Measurements from ENCODE around the gene SLC52A1. TPM values are rescaled to one million over a fixed set of nuclear protein-coding genes. Genes with fewer than 3 reads are reported as not detected.

The SLC52A1 gene
- 0.06 TPM for polyA plus RNA-seq (2013, experiment 1 of 2)
- 0.10 TPM for polyA plus RNA-seq (2013, experiment 2 of 2)

GRCh38 chr17:5035315-5035714, at the start of gene SLC52A1:
SLC52A1 (minus strand) TSS chr17:5035426; CDS start chr17:5034606, 820 bp downstream.
- H3K4me2 ChIP-seq (ENCODE audit: insufficient read depth, low read length, poor library complexity, severe bottlenecking) = peak within 1 kb of the TSS; percentile 52
- no CpG with 5 or more reads among the region's 24 CpGs for WGBS, 2 donors (ENCODE audit: extremely low coverage in 2 of 2, insufficient read length in 2 of 2, insufficient replicate concordance in 1 of 2)
- H3K27ac ChIP-seq (replicated peaks; ENCODE audit: low read length) = no peak within 1 kb of the TSS
- H3K14ac ChIP-seq (ENCODE audit: low read length) = no peak within 1 kb of the TSS
- H4K91ac ChIP-seq (ENCODE audit: low read depth, low read length, poor library complexity) = no peak within 1 kb of the TSS
- no peak within 1 kb of the TSS for H3K4ac ChIP-seq (ENCODE audit: low read length)
- H3K27me3 ChIP-seq (ENCODE audit: control insufficient read depth in 3 of 3, insufficient read depth in 3 of 3, low read depth in 1 of 3, low read length in 3 of 3) = peaks cover 0 to 31% (median 17%) of the 10 kb centered on the region in 3 experiments
- H3K9me3 ChIP-seq (replicated peaks in 1 of 2; ENCODE audit: control insufficient read depth in 2 of 2, insufficient read depth in 1 of 2, low read depth in 1 of 2, low read length in 2 of 2) = peaks cover 0 to under 1% of the 10 kb centered on the region in 2 donors
- peak within 1 kb of the TSS; percentile 96 for H2AK5ac ChIP-seq (ENCODE audit: low read depth, low read length)
- peaks cover 0 to 2% of the 10 kb centered on the region in 2 donors for H3K4me1 ChIP-seq (ENCODE audit: control insufficient read depth in 2 of 2, insufficient read depth in 1 of 2, low read depth in 1 of 2, low read length in 2 of 2)
- H4K8ac ChIP-seq (ENCODE audit: low read depth, low read length) = no peak within 1 kb of the TSS
- H3K9ac ChIP-seq (ENCODE audit: low read depth, low read length, poor library complexity) = no peak within 1 kb of the TSS
- no peak within 1 kb of the TSS for H3K4me3 ChIP-seq (ENCODE audit: low read length in 2 of 2)
- peak within 1 kb of the TSS; percentile 82 for H2BK5ac ChIP-seq (ENCODE audit: low read length)
- H3K23ac ChIP-seq (ENCODE audit: low read depth, low read length, poor library complexity) = peak within 1 kb of the TSS; percentile 8
- DNase-seq (ENCODE audit: low spot score) = no peak
- H2AFZ ChIP-seq (ENCODE audit: low read length) = peak within 1 kb of the TSS; percentile 53
- H3K18ac ChIP-seq (ENCODE audit: low read length) = peak within 1 kb of the TSS; percentile 44
- peak within 1 kb of the TSS; percentile 83 for H2BK120ac ChIP-seq (ENCODE audit: low read depth, low read length)
- no peaks in the 10 kb centered on the region for H3K36me3 ChIP-seq (replicated peaks in 1 of 2; ENCODE audit: control insufficient read depth in 2 of 2, insufficient read depth in 2 of 2, low read length in 2 of 2)
- H2BK15ac ChIP-seq (ENCODE audit: low read length) = peak within 1 kb of the TSS; percentile 88
- H3K79me1 ChIP-seq (ENCODE audit: low read depth, low read length) = peaks cover 4% of the 10 kb centered on the region
- H2BK12ac ChIP-seq (ENCODE audit: low read length) = peak within 1 kb of the TSS; percentile 16

GRCh38 chr17:5080591-5080990, 45.4 kb upstream of the SLC52A1 start:
- no peak overlapping the region for H3K18ac ChIP-seq (ENCODE audit: low read length)
- no peak overlapping the region for H4K8ac ChIP-seq (ENCODE audit: low read depth, low read length)
- no peak overlapping the region for H3K27ac ChIP-seq (replicated peaks; ENCODE audit: low read length)
- H2BK120ac ChIP-seq (ENCODE audit: low read depth, low read length) = no peak overlapping the region
- no peak overlapping the region for H2BK5ac ChIP-seq (ENCODE audit: low read length)
- H2AK5ac ChIP-seq (ENCODE audit: low read depth, low read length) = no peak overlapping the region
- peaks cover 0 to 11% (median 0%) of the 10 kb centered on the region in 3 experiments for H3K27me3 ChIP-seq (ENCODE audit: control insufficient read depth in 3 of 3, insufficient read depth in 3 of 3, low read depth in 1 of 3, low read length in 3 of 3)
- H3K14ac ChIP-seq (ENCODE audit: low read length) = no peak overlapping the region
- WGBS, 2 donors (ENCODE audit: extremely low coverage in 2 of 2, insufficient read length in 2 of 2, insufficient replicate concordance in 1 of 2) = no CpG with 5 or more reads among the region's 3 CpGs
- no peak overlapping the region for H3K4me2 ChIP-seq (ENCODE audit: insufficient read depth, low read length, poor library complexity, severe bottlenecking)
- no peak overlapping the region for H2AFZ ChIP-seq (ENCODE audit: low read length)
- H3K4ac ChIP-seq (ENCODE audit: low read length) = no peak overlapping the region
- peaks cover 2 to 17% of the 10 kb centered on the region in 2 donors for H3K9me3 ChIP-seq (replicated peaks in 1 of 2; ENCODE audit: control insufficient read depth in 2 of 2, insufficient read depth in 1 of 2, low read depth in 1 of 2, low read length in 2 of 2)
- H3K4me1 ChIP-seq (ENCODE audit: control insufficient read depth in 2 of 2, insufficient read depth in 1 of 2, low read depth in 1 of 2, low read length in 2 of 2) = peaks cover 0 to 2% of the 10 kb centered on the region in 2 donors
- H2BK12ac ChIP-seq (ENCODE audit: low read length) = no peak overlapping the region
- no peaks in the 10 kb centered on the region for H3K79me1 ChIP-seq (ENCODE audit: low read depth, low read length)
- no peaks in the 10 kb centered on the region for H3K36me3 ChIP-seq (replicated peaks in 1 of 2; ENCODE audit: control insufficient read depth in 2 of 2, insufficient read depth in 2 of 2, low read length in 2 of 2)
- no peak overlapping the region for H2BK15ac ChIP-seq (ENCODE audit: low read length)
- no peak overlapping the region for H3K23ac ChIP-seq (ENCODE audit: low read depth, low read length, poor library complexity)
- H3K9ac ChIP-seq (ENCODE audit: low read depth, low read length, poor library complexity) = no peak overlapping the region
- DNase-seq (ENCODE audit: low spot score) = no peak
- no peak overlapping the region for H4K91ac ChIP-seq (ENCODE audit: low read depth, low read length, poor library complexity)
- H3K4me3 ChIP-seq (ENCODE audit: low read length in 2 of 2) = no peak overlapping the region

- no peak within 1 kb of the TSS for H2BK5ac ChIP-seq (ENCODE audit: low read length)
- H4K91ac ChIP-seq (ENCODE audit: low read depth, low read length, poor library complexity) = no peak within 1 kb of the TSS
- DNase-seq (ENCODE audit: low spot score) = no peak
- H2BK120ac ChIP-seq (ENCODE audit: low read depth, low read length) = no peak within 1 kb of the TSS
- H2BK12ac ChIP-seq (ENCODE audit: low read length) = peak within 1 kb of the TSS; percentile 42
- H3K4ac ChIP-seq (ENCODE audit: low read length) = no peak within 1 kb of the TSS
- H3K4me1 ChIP-seq (ENCODE audit: control insufficient read depth in 2 of 2, insufficient read depth in 1 of 2, low read depth in 1 of 2, low read length in 2 of 2) = peaks cover 0 to 2% of the 10 kb centered on the region in 2 donors
- H3K18ac ChIP-seq (ENCODE audit: low read length) = peak within 1 kb of the TSS; percentile 59
- no peaks in the 10 kb centered on the region for H3K79me1 ChIP-seq (ENCODE audit: low read depth, low read length)
- H3K23ac ChIP-seq (ENCODE audit: low read depth, low read length, poor library complexity) = no peak within 1 kb of the TSS
- H3K14ac ChIP-seq (ENCODE audit: low read length) = no peak within 1 kb of the TSS
- H2AFZ ChIP-seq (ENCODE audit: low read length) = no peak within 1 kb of the TSS
- H3K27me3 ChIP-seq (ENCODE audit: control insufficient read depth in 3 of 3, insufficient read depth in 3 of 3, low read depth in 1 of 3, low read length in 3 of 3) = peaks cover 0 to 11% (median 0%) of the 10 kb centered on the region in 3 experiments
- peak within 1 kb of the TSS in 1 of 2 donors; percentile 65 for H3K4me3 ChIP-seq (ENCODE audit: low read length in 2 of 2)
- H3K9me3 ChIP-seq (replicated peaks in 1 of 2; ENCODE audit: control insufficient read depth in 2 of 2, insufficient read depth in 1 of 2, low read depth in 1 of 2, low read length in 2 of 2) = peaks cover 4 to 17% of the 10 kb centered on the region in 2 donors
- H2BK15ac ChIP-seq (ENCODE audit: low read length) = peak within 1 kb of the TSS; percentile 30
- peak within 1 kb of the TSS; percentile 89 for H4K8ac ChIP-seq (ENCODE audit: low read depth, low read length)
- H3K4me2 ChIP-seq (ENCODE audit: insufficient read depth, low read length, poor library complexity, severe bottlenecking) = peak within 1 kb of the TSS; percentile 31
- no peaks in the 10 kb centered on the region for H3K36me3 ChIP-seq (replicated peaks in 1 of 2; ENCODE audit: control insufficient read depth in 2 of 2, insufficient read depth in 2 of 2, low read length in 2 of 2)
- H2AK5ac ChIP-seq (ENCODE audit: low read depth, low read length) = peak within 1 kb of the TSS; percentile 68
- H3K9ac ChIP-seq (ENCODE audit: low read depth, low read length, poor library complexity) = peak within 1 kb of the TSS; percentile 3
- H3K27ac ChIP-seq (replicated peaks; ENCODE audit: low read length) = no peak within 1 kb of the TSS
- no CpG with 5 or more reads among the region's 75 CpGs for WGBS, 2 donors (ENCODE audit: extremely low coverage in 2 of 2, insufficient read length in 2 of 2, insufficient replicate concordance in 1 of 2)
Measured at GRCh38 chr17:5078106-5079028, 43.1 kb upstream of the SLC52A1 start, which contains the start of gene ZFP3. ZFP3 (plus strand) TSS chr17:5078467; CDS start chr17:5091505, 13,038 bp downstream.

- H2BK15ac ChIP-seq (ENCODE audit: low read length) = peak overlapping the region; percentile 30
- H3K18ac ChIP-seq (ENCODE audit: low read length) = peak overlapping the region; percentile 59
- H3K9ac ChIP-seq (ENCODE audit: low read depth, low read length, poor library complexity) = no peak overlapping the region
- no peak overlapping the region for H2BK12ac ChIP-seq (ENCODE audit: low read length)
- no peak overlapping the region for H3K4ac ChIP-seq (ENCODE audit: low read length)
- H2BK5ac ChIP-seq (ENCODE audit: low read length) = no peak overlapping the region
- H3K27me3 ChIP-seq (ENCODE audit: control insufficient read depth in 3 of 3, insufficient read depth in 3 of 3, low read depth in 1 of 3, low read length in 3 of 3) = peaks cover 0 to 11% (median 0%) of the 10 kb centered on the region in 3 experiments
- no peak overlapping the region for H4K8ac ChIP-seq (ENCODE audit: low read depth, low read length)
- peaks cover 0 to 2% of the 10 kb centered on the region in 2 donors for H3K4me1 ChIP-seq (ENCODE audit: control insufficient read depth in 2 of 2, insufficient read depth in 1 of 2, low read depth in 1 of 2, low read length in 2 of 2)
- no peak overlapping the region for H3K4me3 ChIP-seq (ENCODE audit: low read length in 2 of 2)
- H3K9me3 ChIP-seq (replicated peaks in 1 of 2; ENCODE audit: control insufficient read depth in 2 of 2, insufficient read depth in 1 of 2, low read depth in 1 of 2, low read length in 2 of 2) = peaks cover 4 to 16% of the 10 kb centered on the region in 2 donors
- no peak overlapping the region for H3K14ac ChIP-seq (ENCODE audit: low read length)
- no peak overlapping the region for H3K23ac ChIP-seq (ENCODE audit: low read depth, low read length, poor library complexity)
- no peak overlapping the region for H3K4me2 ChIP-seq (ENCODE audit: insufficient read depth, low read length, poor library complexity, severe bottlenecking)
- H4K91ac ChIP-seq (ENCODE audit: low read depth, low read length, poor library complexity) = no peak overlapping the region
- no peaks in the 10 kb centered on the region for H3K79me1 ChIP-seq (ENCODE audit: low read depth, low read length)
- no peak overlapping the region for H2BK120ac ChIP-seq (ENCODE audit: low read depth, low read length)
- no peak overlapping the region for H3K27ac ChIP-seq (replicated peaks; ENCODE audit: low read length)
- no peak for DNase-seq (ENCODE audit: low spot score)
- H2AK5ac ChIP-seq (ENCODE audit: low read depth, low read length) = no peak overlapping the region
- no peak overlapping the region for H2AFZ ChIP-seq (ENCODE audit: low read length)
- H3K36me3 ChIP-seq (replicated peaks in 1 of 2; ENCODE audit: control insufficient read depth in 2 of 2, insufficient read depth in 2 of 2, low read length in 2 of 2) = no peaks in the 10 kb centered on the region
- 100% methylated on average over 2 of the region's 14 CpGs; no CpG with 5 or more reads in 1 of the 2 donors for WGBS, 2 donors (ENCODE audit: extremely low coverage in 2 of 2, insufficient read length in 2 of 2, insufficient replicate concordance in 1 of 2)
Measured at GRCh38 chr17:5077781-5078105, 42.5 kb upstream of the SLC52A1 start.

Data from neuronal stem cell (in vitro differentiated cells).